Measurements from ENCODE around the gene SVBP.
A peak's percentile ranks its signal among the peaks of the same experiment; 100 is the strongest.

SVBP gene

GRCh38 chr1:42849944-42850343, 32.7 kb upstream of the SVBP start:
- H3K4me2 ChIP-seq, result no peak overlapping the region
- H2AFZ ChIP-seq (ENCODE audit: low read depth), result no peak overlapping the region
- peaks cover 13% of the 10 kb centered on the region for H3K4me1 ChIP-seq (ENCODE audit: low read depth, poor library complexity, severe bottlenecking)
- no peak for TF ChIP-seq CTCF (conservative IDR thresholded peaks at IDR 0.05; ENCODE audit: low read depth, low read length)
- peaks cover 8% of the 10 kb centered on the region; the same call in 1 of the 2 replicates for H3K79me2 ChIP-seq (ENCODE audit: insufficient read depth, low read depth)
- H4K20me1 ChIP-seq (ENCODE audit: insufficient read depth), result no peaks in the 10 kb centered on the region
- no peak overlapping the region for H3K4me3 ChIP-seq (IDR thresholded peaks at IDR 0.05; ENCODE audit: insufficient read depth, low read depth, low read length)
- no peaks in the 10 kb centered on the region for H3K27me3 ChIP-seq (ENCODE audit: insufficient read depth, low read depth)
- no peak overlapping the region for H3K9ac ChIP-seq
- H3K36me3 ChIP-seq (ENCODE audit: insufficient read depth), result no peaks in the 10 kb centered on the region
- no peak overlapping the region for H3K27ac ChIP-seq

GRCh38 chr1:42848823-42849537, 31.8 kb upstream of the SVBP start:
- no peak for TF ChIP-seq CTCF (conservative IDR thresholded peaks at IDR 0.05; ENCODE audit: low read depth, low read length)
- no peak overlapping the region for H2AFZ ChIP-seq (ENCODE audit: low read depth)
- H3K9ac ChIP-seq, result no peak overlapping the region
- H3K4me1 ChIP-seq (ENCODE audit: low read depth, poor library complexity, severe bottlenecking), result peaks cover 13% of the 10 kb centered on the region
- no peak overlapping the region for H3K4me2 ChIP-seq
- H3K27ac ChIP-seq, result no peak overlapping the region
- H4K20me1 ChIP-seq (ENCODE audit: insufficient read depth), result no peaks in the 10 kb centered on the region
- H3K4me3 ChIP-seq (IDR thresholded peaks at IDR 0.05; ENCODE audit: insufficient read depth, low read depth, low read length), result no peak overlapping the region
- no peaks in the 10 kb centered on the region for H3K36me3 ChIP-seq (ENCODE audit: insufficient read depth)
- peaks cover 8% of the 10 kb centered on the region; the same call in 1 of the 2 replicates for H3K79me2 ChIP-seq (ENCODE audit: insufficient read depth, low read depth)
- H3K27me3 ChIP-seq (ENCODE audit: insufficient read depth, low read depth), result no peaks in the 10 kb centered on the region

GRCh38 chr1:42847721-42848460, 30.7 kb upstream of the SVBP start:
- no peak overlapping the region for H3K4me3 ChIP-seq (IDR thresholded peaks at IDR 0.05; ENCODE audit: insufficient read depth, low read depth, low read length)

GRCh38 chr1:42847111-42847595, 30.0 kb upstream of the SVBP start:
- H2AFZ ChIP-seq (ENCODE audit: low read depth), result peak overlapping the region; percentile 74
- peaks cover 8% of the 10 kb centered on the region; the same call in 1 of the 2 replicates for H3K79me2 ChIP-seq (ENCODE audit: insufficient read depth, low read depth)
- H3K4me3 ChIP-seq (IDR thresholded peaks at IDR 0.05; ENCODE audit: insufficient read depth, low read depth, low read length), result peak overlapping the region; percentile 50
- H3K4me1 ChIP-seq (ENCODE audit: low read depth, poor library complexity, severe bottlenecking), result peaks cover 13% of the 10 kb centered on the region
- no peak for TF ChIP-seq CTCF (conservative IDR thresholded peaks at IDR 0.05; ENCODE audit: low read depth, low read length)
- H4K20me1 ChIP-seq (ENCODE audit: insufficient read depth), result no peaks in the 10 kb centered on the region
- H3K36me3 ChIP-seq (ENCODE audit: insufficient read depth), result no peaks in the 10 kb centered on the region
- H3K27me3 ChIP-seq (ENCODE audit: insufficient read depth, low read depth), result no peaks in the 10 kb centered on the region
- H3K9ac ChIP-seq, result peak overlapping the region; percentile 58; the same call in 1 of the 2 replicates
- H3K4me2 ChIP-seq, result peak overlapping the region; percentile 71
- H3K27ac ChIP-seq, result no peak overlapping the region

More at GRCh38 chr1:42847721-42848460, 30.7 kb upstream of the SVBP start:
- Histone ChIP-seq H4K20me1 (ENCODE audit: insufficient read depth) (no peaks in the 10 kb centered on the region), H3K27ac (no peak overlapping the region), H3K36me3 (ENCODE audit: insufficient read depth) (no peaks in the 10 kb centered on the region), H3K79me2 (ENCODE audit: insufficient read depth, low read depth) (peaks cover 8% of the 10 kb centered on the region; the same call in 1 of the 2 replicates), H2AFZ (ENCODE audit: low read depth) (no peak overlapping the region), H3K4me1 (ENCODE audit: low read depth, poor library complexity, severe bottlenecking) (peaks cover 13% of the 10 kb centered on the region), H3K4me2 (peak overlapping the region; percentile 71; the same call in 1 of the 2 replicates), H3K9ac (no peak overlapping the region), H3K27me3 (ENCODE audit: insufficient read depth, low read depth) (no peaks in the 10 kb centered on the region)
- TF ChIP-seq CTCF (conservative IDR thresholded peaks at IDR 0.05; ENCODE audit: low read depth, low read length), result no peak

Measured in KMS-11 (cell line).